ENCODE measurements around the gene PHC3. TPM values are rescaled to one million over a fixed set of nuclear protein-coding genes. Genes with fewer than 3 reads are reported as not detected.

The PHC3 gene
- total and polyA plus RNA-seq, 8 donors: 4.7 to 253 (median 92.5) TPM

DNA sequence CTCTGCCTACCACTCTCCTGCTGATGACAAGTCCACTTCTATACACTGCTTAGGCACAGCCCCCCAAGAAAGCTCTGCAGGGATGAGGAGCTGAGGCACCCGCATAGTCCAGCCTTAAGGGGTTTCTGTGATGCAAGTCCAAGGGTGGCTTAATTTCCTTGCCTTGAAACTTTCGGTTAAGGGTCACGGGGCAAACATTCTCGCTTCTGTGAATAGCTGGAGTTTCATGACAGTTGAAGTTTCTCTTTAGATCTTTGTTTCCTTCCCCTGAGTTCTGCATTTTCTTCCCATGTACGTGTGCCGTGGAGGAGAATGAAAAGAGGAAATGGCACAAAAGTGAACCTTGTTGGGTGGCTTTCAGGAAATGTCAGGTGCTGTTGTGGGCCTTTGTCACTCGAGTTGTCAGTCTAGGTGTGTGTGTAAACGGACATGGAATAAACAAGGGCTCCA is 136.7 kb downstream of the PHC3 start:
- H3K36me3 ChIP-seq: no peaks in the 10 kb centered on the region
- WGBS, 5 donors: 32 to 44% (median 39%) methylated on average over 8 of the region's 8 CpGs
- intact Hi-C loops (cut with DNase I; ENCODE audit: low total_unique reads): no loop called here
- peaks cover 5 to 54% (median 46%) of the 10 kb centered on the region in 4 donors for H3K4me1 ChIP-seq
- no peaks in the 10 kb centered on the region for H3K27me3 ChIP-seq
- peak overlapping the region; percentile 77 to 96 (median 82) for H3K27ac ChIP-seq
- peak in 1 of 2 donors; percentile 58 for DNase-seq
- no peaks in the 10 kb centered on the region for H3K9me3 ChIP-seq
- peak overlapping the region in 1 of 4 donors; percentile 9 for H3K4me3 ChIP-seq
- TF ChIP-seq EP300 (IDR thresholded peaks at IDR 0.05) (no peak), POLR2A (IDR thresholded peaks at IDR 0.05) (no peak), POLR2AphosphoS5 (IDR thresholded peaks at IDR 0.05) (peak in 1 of 3 donors; percentile 17)
- TF ChIP-seq, protein P1, sequence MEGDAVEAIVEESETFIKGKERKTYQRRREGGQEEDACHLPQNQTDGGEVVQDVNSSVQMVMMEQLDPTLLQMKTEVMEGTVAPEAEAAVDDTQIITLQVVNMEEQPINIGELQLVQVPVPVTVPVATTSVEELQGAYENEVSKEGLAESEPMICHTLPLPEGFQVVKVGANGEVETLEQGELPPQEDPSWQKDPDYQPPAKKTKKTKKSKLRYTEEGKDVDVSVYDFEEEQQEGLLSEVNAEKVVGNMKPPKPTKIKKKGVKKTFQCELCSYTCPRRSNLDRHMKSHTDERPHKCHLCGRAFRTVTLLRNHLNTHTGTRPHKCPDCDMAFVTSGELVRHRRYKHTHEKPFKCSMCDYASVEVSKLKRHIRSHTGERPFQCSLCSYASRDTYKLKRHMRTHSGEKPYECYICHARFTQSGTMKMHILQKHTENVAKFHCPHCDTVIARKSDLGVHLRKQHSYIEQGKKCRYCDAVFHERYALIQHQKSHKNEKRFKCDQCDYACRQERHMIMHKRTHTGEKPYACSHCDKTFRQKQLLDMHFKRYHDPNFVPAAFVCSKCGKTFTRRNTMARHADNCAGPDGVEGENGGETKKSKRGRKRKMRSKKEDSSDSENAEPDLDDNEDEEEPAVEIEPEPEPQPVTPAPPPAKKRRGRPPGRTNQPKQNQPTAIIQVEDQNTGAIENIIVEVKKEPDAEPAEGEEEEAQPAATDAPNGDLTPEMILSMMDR (IDR thresholded peaks at IDR 0.05): no peak

GRCh38 chr3:170044271-170044670 is 137.3 kb downstream of the PHC3 start:
- Histone ChIP-seq H3K4me1 (peaks cover 5 to 58% (median 48%) of the 10 kb centered on the region in 4 donors), H3K9me3 (no peaks in the 10 kb centered on the region), H3K27ac (peak overlapping the region; percentile 77 to 96 (median 82)), H3K27me3 (no peaks in the 10 kb centered on the region), H3K4me3 (peak overlapping the region in 1 of 4 donors; percentile 9), H3K36me3 (no peaks in the 10 kb centered on the region)
- DNase-seq: no peak
- intact Hi-C loops (cut with DNase I; ENCODE audit: low total_unique reads): no loop called here
- TF ChIP-seq POLR2A (IDR thresholded peaks at IDR 0.05) (no peak), EP300 (IDR thresholded peaks at IDR 0.05) (no peak), POLR2AphosphoS5 (IDR thresholded peaks at IDR 0.05) (no peak)
- TF ChIP-seq, protein P1 (IDR thresholded peaks at IDR 0.05): no peak
- WGBS, 5 donors: 89 to 95% (median 91%) methylated on average over 8 of the region's 8 CpGs

- Histone ChIP-seq H3K9me3 (no peaks in the 10 kb centered on the region), H3K4me1 (peaks cover 8 to 58% (median 51%) of the 10 kb centered on the region in 4 donors), H3K27ac (peak overlapping the region in 1 of 5 donors; percentile 92), H3K27me3 (peaks cover 0 to 5% (median 0%) of the 10 kb centered on the region in 3 donors), H3K36me3 (no peaks in the 10 kb centered on the region), H3K4me3 (no peak overlapping the region)
- DNase-seq: no peak
- intact Hi-C loops (cut with DNase I; ENCODE audit: low total_unique reads): no loop called here
- TF ChIP-seq POLR2A (IDR thresholded peaks at IDR 0.05): no peak
- TF ChIP-seq EP300 (IDR thresholded peaks at IDR 0.05): no peak
- TF ChIP-seq POLR2AphosphoS5 (IDR thresholded peaks at IDR 0.05): no peak
- TF ChIP-seq, protein P1 (IDR thresholded peaks at IDR 0.05): no peak
- 65 to 88% (median 86%) methylated on average over 7 of the region's 7 CpGs for whole genome bisulfite sequencing, 5 donors
Observed at GRCh38 chr3:170043506-170043905, 138.0 kb downstream of the PHC3 start.

GRCh38 chr3:170040418-170040817 is 141.1 kb downstream of the PHC3 start:
- no peak for DNase-seq
- 13 to 30% (median 15%) methylated on average over 8 of the region's 8 CpGs for WGBS, 5 donors
- TF ChIP-seq POLR2AphosphoS5 (IDR thresholded peaks at IDR 0.05) (no peak), EP300 (IDR thresholded peaks at IDR 0.05) (no peak), POLR2A (IDR thresholded peaks at IDR 0.05) (no peak)
- TF ChIP-seq, protein P1 (IDR thresholded peaks at IDR 0.05): no peak
- H3K4me1 ChIP-seq: peaks cover 11 to 53% (median 47%) of the 10 kb centered on the region in 4 donors
- peaks cover 0 to 31% (median 6%) of the 10 kb centered on the region in 3 donors for H3K27me3 ChIP-seq
- H3K27ac ChIP-seq: peak overlapping the region in 2 of 5 donors; percentile 80 to 90
- intact Hi-C loops (cut with DNase I; ENCODE audit: low total_unique reads): no loop called here
- H3K36me3 ChIP-seq: no peaks in the 10 kb centered on the region
- no peaks in the 10 kb centered on the region for H3K9me3 ChIP-seq
- H3K4me3 ChIP-seq: peak overlapping the region; percentile 57 to 75 (median 64)
